Fibroblast of upper back skin (primary cell): ENCODE data around the gene PTPN20.

Experiments used
- DNase-seq: peaks from one replicate; pipeline ENCODE4 v3.0.0-alpha.2; 2013

Gene PTPN20

GRCh38 chr10:47035819-47036337 is 124.7 kb downstream of the PTPN20 start:
- no peak for DNase-seq

- DNase-seq, result no peak
These were observed 125.5 kb downstream of the PTPN20 start for GRCh38 chr10:47036771-47037170.

GRCh38 chr10:47037654-47038425 is 126.6 kb downstream of the PTPN20 start:
- DNase-seq, result no peak

GRCh38 chr10:47038881-47039561 is 127.8 kb downstream of the PTPN20 start:
- DNase-seq, result no peak

GRCh38 chr10:47039562-47039913 is 128.3 kb downstream of the PTPN20 start:
- no peak for DNase-seq

GRCh38 chr10:47040041-47040491 is 128.8 kb downstream of the PTPN20 start:
- no peak for DNase-seq

GRCh38 chr10:47040681-47041080 is 129.5 kb downstream of the PTPN20 start:
- DNase-seq, result no peak

- peak; percentile 34 for DNase-seq
These were observed 130.4 kb downstream of the PTPN20 start for GRCh38 chr10:47041396-47042198.

- DNase-seq, result no peak
These were observed 130.9 kb downstream of the PTPN20 start for GRCh38 chr10:47042199-47042473.

- no peak for DNase-seq
These were observed 131.8 kb downstream of the PTPN20 start for GRCh38 chr10:47042780-47043750.

GRCh38 chr10:47043928-47044538 is 132.8 kb downstream of the PTPN20 start:
- DNase-seq, result no peak

- DNase-seq, result no peak
These were observed 133.5 kb downstream of the PTPN20 start for GRCh38 chr10:47044741-47045140.

- no peak for DNase-seq
These were observed 134.2 kb downstream of the PTPN20 start for GRCh38 chr10:47045331-47045861.

GRCh38 chr10:47046321-47047126 is 135.3 kb downstream of the PTPN20 start:
- no peak for DNase-seq

GRCh38 chr10:47047127-47047504 is 135.9 kb downstream of the PTPN20 start:
- DNase-seq, result no peak

- peak; percentile 61 for DNase-seq
These were observed 136.6 kb downstream of the PTPN20 start for GRCh38 chr10:47047577-47048525.

GRCh38 chr10:47048526-47048905 is 137.3 kb downstream of the PTPN20 start:
- DNase-seq, result no peak

- no peak for DNase-seq
These were observed 138.0 kb downstream of the PTPN20 start for GRCh38 chr10:47049056-47049851.

- DNase-seq, result no peak
These were observed 138.7 kb downstream of the PTPN20 start for GRCh38 chr10:47049906-47050305.
